ENCODE results near the gene IGF2R. TPM values are rescaled to one million over a fixed set of nuclear protein-coding genes. Genes with fewer than 3 reads are reported as not detected.

IGF2R gene
- total and polyA plus RNA-seq, 8 donors = 11.0 to 54.0 (median 34.7) TPM

GRCh38 chr6:159989492-159990480 is 20.9 kb downstream of the IGF2R start:
- WGBS, 2 donors = 84 to 90% methylated on average over 10 of the region's 10 CpGs
- DNase-seq (no peak), ATAC-seq (peak in 2 of 4 donors; percentile 33 to 40), FAIRE-seq (no peak)
- no peak for TF ChIP-seq CTCF (IDR thresholded peaks at IDR 0.05)
- Histone ChIP-seq H3K4me1 (peaks cover 12 to 21% (median 20%) of the 10 kb centered on the region in 3 donors), H3K27me3 (no peaks in the 10 kb centered on the region), H3K4me3 (no peak overlapping the region), H3K9me3 (no peaks in the 10 kb centered on the region), H3K27ac (no peak overlapping the region), H3K36me3 (no peaks in the 10 kb centered on the region)
- intact Hi-C loops (cut with DNase I) = no loop called here

- H3K27me3 ChIP-seq = no peaks in the 10 kb centered on the region
- no peak for TF ChIP-seq CTCF (IDR thresholded peaks at IDR 0.05)
- intact Hi-C loops (cut with DNase I) = no loop called here
- 94 to 100% methylated on average over 1 of the region's 1 CpG for WGBS, 2 donors
- H3K9me3 ChIP-seq = no peaks in the 10 kb centered on the region
- no peak for DNase-seq
- ATAC-seq = no peak
- H3K4me1 ChIP-seq = peaks cover 7 to 16% (median 15%) of the 10 kb centered on the region in 3 donors
- no peaks in the 10 kb centered on the region for H3K36me3 ChIP-seq
- no peak overlapping the region for H3K27ac ChIP-seq
- no peak for FAIRE-seq
- no peak overlapping the region for H3K4me3 ChIP-seq
Observed at GRCh38 chr6:159992366-159992765, 23.5 kb downstream of the IGF2R start.

DNA sequence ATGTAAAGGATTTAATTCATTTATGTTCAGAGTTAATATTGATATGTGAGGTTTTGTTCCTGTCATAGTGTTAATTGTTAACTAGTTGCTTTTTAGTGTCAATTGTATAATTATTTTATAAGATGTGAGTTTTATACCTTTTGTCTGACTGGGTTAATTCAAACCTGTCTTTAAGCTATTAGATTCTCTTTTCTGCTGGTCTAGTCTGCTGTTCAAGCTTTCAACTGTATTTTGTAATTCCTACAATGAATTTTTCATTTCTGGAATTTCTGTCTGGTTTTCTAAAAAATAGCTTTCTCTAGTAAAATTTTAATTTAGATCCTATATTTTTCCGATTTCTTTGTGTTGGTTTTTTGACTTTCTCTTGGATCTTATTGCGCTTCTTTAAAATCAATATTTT is 26.5 kb downstream of the IGF2R start:
- 71 to 98% methylated on average over 2 of the region's 2 CpGs for WGBS, 2 donors
- TF ChIP-seq CTCF (IDR thresholded peaks at IDR 0.05) = no peak
- no peaks in the 10 kb centered on the region for H3K9me3 ChIP-seq
- DNase-seq = no peak
- peaks cover 0 to 3% (median 0%) of the 10 kb centered on the region in 3 donors for H3K4me1 ChIP-seq
- H3K36me3 ChIP-seq = no peaks in the 10 kb centered on the region
- intact Hi-C loops (cut with DNase I) = no loop called here
- no peak overlapping the region for H3K27ac ChIP-seq
- H3K27me3 ChIP-seq = no peaks in the 10 kb centered on the region
- no peak for ATAC-seq
- no peak overlapping the region for H3K4me3 ChIP-seq
- no peak for FAIRE-seq

DNA sequence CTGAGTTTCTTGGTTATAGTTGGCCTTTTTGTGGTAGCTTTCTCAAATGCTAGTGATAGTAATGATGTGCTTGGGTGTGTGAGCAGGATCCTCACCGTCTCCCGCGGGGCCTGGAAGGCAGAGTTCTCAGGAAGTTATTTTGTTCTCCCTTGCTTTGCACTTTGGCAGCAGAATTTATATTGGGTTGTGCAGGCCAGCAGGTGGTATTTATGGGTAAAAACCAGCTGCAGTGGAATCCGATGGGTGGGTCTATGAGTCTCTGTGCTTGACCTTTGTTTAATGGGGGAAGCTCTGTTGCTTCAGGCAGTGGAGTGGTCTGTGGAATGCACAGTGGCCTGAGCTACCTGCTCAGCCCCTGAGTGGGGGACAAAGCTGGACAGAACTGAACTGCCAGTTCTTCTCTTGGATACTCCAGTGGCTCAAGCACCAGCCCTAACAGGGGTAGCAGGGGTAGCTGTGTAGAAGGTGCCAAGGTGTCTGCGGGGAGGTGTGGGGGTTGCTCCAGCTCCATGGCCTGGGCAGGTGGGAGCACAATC is 27.3 kb downstream of the IGF2R start:
- ATAC-seq (no peak), FAIRE-seq (no peak), DNase-seq (no peak)
- TF ChIP-seq CTCF (IDR thresholded peaks at IDR 0.05) = no peak
- Histone ChIP-seq H3K4me3 (no peak overlapping the region), H3K4me1 (peaks cover 0 to 3% (median 0%) of the 10 kb centered on the region in 3 donors), H3K27me3 (no peaks in the 10 kb centered on the region), H3K9me3 (no peaks in the 10 kb centered on the region), H3K36me3 (no peaks in the 10 kb centered on the region), H3K27ac (no peak overlapping the region)
- intact Hi-C loops (cut with DNase I) = no loop called here
- WGBS, 2 donors = 95 to 97% methylated on average over 5 of the region's 5 CpGs
